ENCODE data around the gene CRY1. TPM values are rescaled to one million over a fixed set of nuclear protein-coding genes. Genes with fewer than 3 reads are reported as not detected.
A peak's percentile ranks its signal among the peaks of the same experiment; 100 is the strongest.
"Not testable (repeated sequence)": the region's sequence is repeated elsewhere in the genome, so short reads cannot be mapped to it uniquely, and the experiment has no call there.

Gene CRY1
- total RNA-seq, 2 experiments from 2014 or later = 15.2 to 20.6 TPM

GRCh38 chr12:107032266-107032665 lies 61.1 kb downstream of the CRY1 start:
- no peak overlapping the region for H3K4me3 Mint-ChIP-seq
- H3K36me3 Mint-ChIP-seq = no peaks in the 10 kb centered on the region
- CTCF ChIA-PET = no interaction called here
- H3K27me3 Mint-ChIP-seq = no peaks in the 10 kb centered on the region
- no peaks in the 10 kb centered on the region for H3K9me3 Mint-ChIP-seq (ENCODE audit: low read depth)
- ATAC-seq (no peak), DNase-seq (no peak)
- H3K27ac Mint-ChIP-seq = no peak overlapping the region
- peaks cover 10% of the 10 kb centered on the region for H3K4me1 Mint-ChIP-seq

GRCh38 chr12:107031061-107031460 lies 62.3 kb downstream of the CRY1 start:
- CTCF ChIA-PET = no interaction called here
- ATAC-seq = no peak
- Mint-ChIP-seq H3K9me3 (ENCODE audit: low read depth) (no peaks in the 10 kb centered on the region), H3K36me3 (no peaks in the 10 kb centered on the region), H3K4me1 (peaks cover 12% of the 10 kb centered on the region), H3K27me3 (no peaks in the 10 kb centered on the region), H3K4me3 (no peak overlapping the region), H3K27ac (no peak overlapping the region)
- no peak for DNase-seq

- H3K4me1 Mint-ChIP-seq = peaks cover 12% of the 10 kb centered on the region
- H3K27ac Mint-ChIP-seq = no peak overlapping the region
- H3K9me3 Mint-ChIP-seq (ENCODE audit: low read depth) = no peaks in the 10 kb centered on the region
- ATAC-seq = no peak
- H3K36me3 Mint-ChIP-seq = no peaks in the 10 kb centered on the region
- H3K4me3 Mint-ChIP-seq = no peak overlapping the region
- CTCF ChIA-PET = no interaction called here
- H3K27me3 Mint-ChIP-seq = no peaks in the 10 kb centered on the region
- DNase-seq = no peak
Observed at GRCh38 chr12:107029081-107029480, 64.3 kb downstream of the CRY1 start.

- H3K9me3 Mint-ChIP-seq (ENCODE audit: low read depth) = no peaks in the 10 kb centered on the region
- ATAC-seq (peak; percentile 94), DNase-seq (no peak)
- H3K4me1 Mint-ChIP-seq = peaks cover 12% of the 10 kb centered on the region
- CTCF ChIA-PET = no interaction called here
- H3K27ac Mint-ChIP-seq = peak overlapping the region; percentile 59
- no peaks in the 10 kb centered on the region for H3K27me3 Mint-ChIP-seq
- H3K36me3 Mint-ChIP-seq = no peaks in the 10 kb centered on the region
- H3K4me3 Mint-ChIP-seq = no peak overlapping the region
Observed at GRCh38 chr12:107027636-107028053, 65.7 kb downstream of the CRY1 start.

- DNase-seq (no peak), ATAC-seq (peak; percentile 20)
- Mint-ChIP-seq H3K27me3 (no peaks in the 10 kb centered on the region), H3K27ac (peak overlapping the region; percentile 59), H3K9me3 (ENCODE audit: low read depth) (no peaks in the 10 kb centered on the region), H3K4me1 (peaks cover 12% of the 10 kb centered on the region), H3K36me3 (no peaks in the 10 kb centered on the region), H3K4me3 (no peak overlapping the region)
- CTCF ChIA-PET = no interaction called here
Observed at GRCh38 chr12:107026806-107027635, 66.3 kb downstream of the CRY1 start.

GRCh38 chr12:107026356-107026755 lies 67.0 kb downstream of the CRY1 start:
- ATAC-seq; H3K36me3 Mint-ChIP-seq; H3K27me3 Mint-ChIP-seq; H3K4me3 Mint-ChIP-seq; CTCF ChIA-PET; H3K4me1 Mint-ChIP-seq; DNase-seq; H3K27ac Mint-ChIP-seq; H3K9me3 Mint-ChIP-seq (ENCODE audit: low read depth): not testable (repeated sequence)

DNA sequence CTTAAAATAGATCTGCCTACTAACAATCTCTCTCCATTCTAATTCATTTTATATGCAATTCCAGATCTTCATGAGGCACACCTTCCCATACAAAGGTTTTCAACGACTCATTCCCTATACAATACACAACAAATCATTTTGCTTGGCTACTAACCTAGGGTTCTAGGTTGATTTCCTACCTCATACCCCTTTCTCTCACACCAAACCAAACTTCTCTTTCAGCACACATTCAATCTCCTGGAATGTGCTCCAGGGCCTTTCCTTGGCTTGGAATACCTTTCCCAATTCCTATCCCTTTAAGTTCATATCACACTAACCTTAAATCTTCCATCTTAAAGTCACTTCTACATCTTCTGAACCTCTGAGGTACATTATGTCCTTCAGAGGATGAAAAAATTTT lies 67.7 kb downstream of the CRY1 start:
- ATAC-seq (no peak), DNase-seq (no peak)
- Mint-ChIP-seq H3K27me3 (no peaks in the 10 kb centered on the region), H3K36me3 (peaks cover under 1% of the 10 kb centered on the region), H3K9me3 (ENCODE audit: low read depth) (no peaks in the 10 kb centered on the region), H3K27ac (no peak overlapping the region), H3K4me3 (no peak overlapping the region), H3K4me1 (peaks cover 8% of the 10 kb centered on the region)
- CTCF ChIA-PET = no interaction called here

DNA sequence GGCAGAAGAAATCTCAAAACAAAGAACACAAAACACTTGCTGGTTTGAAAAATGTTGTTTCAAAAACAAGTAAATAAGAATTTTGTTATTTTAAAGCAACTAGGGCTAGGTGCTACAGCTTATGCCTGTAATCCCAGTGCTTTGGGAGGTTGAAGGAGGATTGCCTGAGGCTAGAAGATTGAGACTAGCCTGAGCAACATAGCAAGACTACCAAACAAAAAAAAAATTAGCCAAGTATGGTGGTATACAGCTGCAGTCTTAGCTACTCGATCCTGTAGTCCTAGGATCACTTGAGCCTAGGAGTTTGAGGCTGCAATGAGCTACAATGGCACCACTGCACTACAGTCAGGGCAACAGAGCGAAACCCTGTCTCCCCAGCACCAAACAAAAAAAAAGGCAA lies 73.8 kb downstream of the CRY1 start:
- no peak overlapping the region for H3K4me3 Mint-ChIP-seq
- peaks cover 10% of the 10 kb centered on the region for H3K36me3 Mint-ChIP-seq
- H3K9me3 Mint-ChIP-seq (ENCODE audit: low read depth) = no peaks in the 10 kb centered on the region
- H3K27me3 Mint-ChIP-seq = no peaks in the 10 kb centered on the region
- CTCF ChIA-PET = no interaction called here
- DNase-seq = no peak
- no peak for ATAC-seq
- no peak overlapping the region for H3K27ac Mint-ChIP-seq
- H3K4me1 Mint-ChIP-seq = no peaks in the 10 kb centered on the region

GRCh38 chr12:107017042-107017441 lies 76.3 kb downstream of the CRY1 start:
- CTCF ChIA-PET = no interaction called here
- no peak overlapping the region for H3K4me3 Mint-ChIP-seq
- H3K27me3 Mint-ChIP-seq = no peaks in the 10 kb centered on the region
- H3K9me3 Mint-ChIP-seq (ENCODE audit: low read depth) = no peaks in the 10 kb centered on the region
- H3K36me3 Mint-ChIP-seq = peaks cover 10% of the 10 kb centered on the region
- H3K27ac Mint-ChIP-seq = no peak overlapping the region
- H3K4me1 Mint-ChIP-seq = no peaks in the 10 kb centered on the region
- ATAC-seq (no peak), DNase-seq (no peak)

GRCh38 chr12:107014055-107014454 lies 79.3 kb downstream of the CRY1 start:
- DNase-seq (no peak), ATAC-seq (peak; percentile 45)
- Mint-ChIP-seq H3K36me3 (peaks cover 4% of the 10 kb centered on the region), H3K27me3 (no peaks in the 10 kb centered on the region), H3K9me3 (ENCODE audit: low read depth) (no peaks in the 10 kb centered on the region), H3K4me3 (no peak overlapping the region), H3K27ac (no peak overlapping the region), H3K4me1 (no peaks in the 10 kb centered on the region)
- CTCF ChIA-PET = interaction anchor here (0.7 kb wide), 1 partner anchor 14 kb away, joined by 3 read pairs; no protein-coding TSS in a partner anchor

DNA sequence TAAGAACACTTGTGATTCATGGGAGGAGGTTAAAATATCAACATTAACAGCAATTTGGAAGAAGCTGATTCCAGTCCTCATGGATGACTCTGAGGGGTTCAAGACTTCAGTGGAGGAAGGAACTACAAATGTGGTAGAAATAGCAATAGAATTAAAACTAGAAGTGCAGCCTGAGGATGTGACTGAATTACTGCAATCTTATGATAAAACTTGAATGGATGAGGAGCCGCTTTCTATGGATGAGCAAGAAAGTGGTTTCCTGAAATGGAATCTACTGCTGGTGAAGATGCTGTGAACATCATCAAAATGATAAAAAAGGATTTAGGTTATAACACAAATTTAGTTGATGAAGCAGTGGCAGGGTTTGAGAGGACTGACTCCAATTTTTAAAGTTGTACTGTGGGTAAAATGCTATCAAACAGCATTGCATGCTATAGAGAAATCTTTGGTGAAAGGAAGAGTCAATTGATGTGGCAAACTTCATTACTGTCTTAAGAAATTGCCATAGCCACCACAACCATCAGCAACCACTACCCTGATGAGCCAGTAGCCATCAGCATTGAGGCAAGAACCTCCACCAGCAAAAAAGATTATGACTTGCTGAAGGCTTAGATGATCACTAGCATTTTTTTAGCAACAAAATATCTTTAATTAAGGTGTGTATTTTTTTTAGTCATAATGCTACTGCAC lies 80.5 kb downstream of the CRY1 start:
- no peak overlapping the region for H3K27ac Mint-ChIP-seq
- peaks cover 2% of the 10 kb centered on the region for H3K9me3 Mint-ChIP-seq (ENCODE audit: low read depth)
- no peaks in the 10 kb centered on the region for H3K4me1 Mint-ChIP-seq
- no peak overlapping the region for H3K4me3 Mint-ChIP-seq
- H3K36me3 Mint-ChIP-seq = peaks cover 4% of the 10 kb centered on the region
- no peak for DNase-seq
- CTCF ChIA-PET = no interaction called here
- no peaks in the 10 kb centered on the region for H3K27me3 Mint-ChIP-seq
- ATAC-seq = no peak

- ATAC-seq (no peak), DNase-seq (no peak)
- peaks cover 2% of the 10 kb centered on the region for H3K9me3 Mint-ChIP-seq (ENCODE audit: low read depth)
- no peaks in the 10 kb centered on the region for H3K36me3 Mint-ChIP-seq
- H3K4me1 Mint-ChIP-seq = no peaks in the 10 kb centered on the region
- no peak overlapping the region for H3K27ac Mint-ChIP-seq
- no peaks in the 10 kb centered on the region for H3K27me3 Mint-ChIP-seq
- CTCF ChIA-PET = no interaction called here
- H3K4me3 Mint-ChIP-seq = no peak overlapping the region
Observed at GRCh38 chr12:107011519-107011918, 81.8 kb downstream of the CRY1 start.

DNA sequence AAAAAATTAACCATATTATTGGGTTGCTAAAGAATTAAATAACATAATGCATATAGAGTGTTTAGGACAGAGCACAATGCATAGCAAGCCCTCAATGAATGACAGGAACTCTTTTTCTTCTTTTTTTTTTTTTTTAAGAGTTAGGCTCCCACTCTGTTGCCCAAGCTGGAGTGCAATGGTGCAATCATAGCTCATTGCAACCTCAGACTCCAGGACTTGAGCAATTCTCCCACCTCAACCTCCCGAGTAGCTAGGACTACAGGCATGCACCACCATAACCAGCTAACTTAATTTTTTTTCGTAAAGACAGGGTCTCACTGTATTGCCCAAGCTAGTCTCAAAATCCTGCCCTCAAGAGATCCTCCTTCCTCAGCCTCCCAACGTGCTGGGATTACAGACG lies 85.9 kb downstream of the CRY1 start:
- CTCF ChIA-PET = no interaction called here
- no peaks in the 10 kb centered on the region for H3K27me3 Mint-ChIP-seq
- H3K4me1 Mint-ChIP-seq = no peaks in the 10 kb centered on the region
- H3K9me3 Mint-ChIP-seq (ENCODE audit: low read depth) = peaks cover 2% of the 10 kb centered on the region
- H3K27ac Mint-ChIP-seq = no peak overlapping the region
- DNase-seq (no peak), ATAC-seq (no peak)
- H3K36me3 Mint-ChIP-seq = peaks cover 3% of the 10 kb centered on the region
- no peak overlapping the region for H3K4me3 Mint-ChIP-seq

- H3K4me3 Mint-ChIP-seq; ATAC-seq; H3K27me3 Mint-ChIP-seq; H3K36me3 Mint-ChIP-seq; CTCF ChIA-PET; H3K4me1 Mint-ChIP-seq; H3K9me3 Mint-ChIP-seq (ENCODE audit: low read depth); DNase-seq; H3K27ac Mint-ChIP-seq: not testable (repeated sequence)
Observed at GRCh38 chr12:107002665-107003064, 90.7 kb downstream of the CRY1 start.

Data from activated CD8-positive, alpha-beta memory T cell treated with anti-CD3 and anti-CD28 coated beads, Interleukin-2, amount 10 ng/mL, durations not matched to agents 7 days and 5 days (primary cell).